ENCODE data around the gene IQCK.

The IQCK gene

DNA sequence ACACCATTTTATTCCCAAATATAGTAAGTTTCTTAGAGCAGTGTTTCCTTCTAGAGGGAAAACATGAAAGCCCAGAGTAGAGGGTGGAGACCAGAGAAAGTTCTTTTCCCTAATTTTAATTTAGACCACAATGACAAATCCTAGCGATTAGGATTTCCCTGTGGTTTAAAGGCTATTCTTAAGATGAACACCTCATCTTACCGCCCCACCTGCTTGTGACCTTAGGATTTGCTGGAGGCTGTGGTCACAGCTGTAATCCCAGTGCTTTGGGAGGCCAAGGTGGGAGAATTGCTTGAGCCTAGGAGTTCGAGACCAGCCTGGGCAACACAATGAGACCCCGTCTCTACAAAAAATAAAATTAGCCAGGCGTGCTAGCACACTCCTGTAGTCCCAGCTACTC, 115.5 kb downstream of the IQCK start:
- no peak overlapping the region for H3K27ac ChIP-seq
- no peak overlapping the region for H2AFZ ChIP-seq (ENCODE audit: low read depth)
- no peaks in the 10 kb centered on the region for H3K36me3 ChIP-seq (ENCODE audit: insufficient read depth)
- no peaks in the 10 kb centered on the region for H4K20me1 ChIP-seq (ENCODE audit: insufficient read depth)
- H3K9ac ChIP-seq: no peak overlapping the region
- H3K27me3 ChIP-seq (ENCODE audit: insufficient read depth, low read depth): no peaks in the 10 kb centered on the region
- H3K4me2 ChIP-seq: no peak overlapping the region
- TF ChIP-seq, protein P1, sequence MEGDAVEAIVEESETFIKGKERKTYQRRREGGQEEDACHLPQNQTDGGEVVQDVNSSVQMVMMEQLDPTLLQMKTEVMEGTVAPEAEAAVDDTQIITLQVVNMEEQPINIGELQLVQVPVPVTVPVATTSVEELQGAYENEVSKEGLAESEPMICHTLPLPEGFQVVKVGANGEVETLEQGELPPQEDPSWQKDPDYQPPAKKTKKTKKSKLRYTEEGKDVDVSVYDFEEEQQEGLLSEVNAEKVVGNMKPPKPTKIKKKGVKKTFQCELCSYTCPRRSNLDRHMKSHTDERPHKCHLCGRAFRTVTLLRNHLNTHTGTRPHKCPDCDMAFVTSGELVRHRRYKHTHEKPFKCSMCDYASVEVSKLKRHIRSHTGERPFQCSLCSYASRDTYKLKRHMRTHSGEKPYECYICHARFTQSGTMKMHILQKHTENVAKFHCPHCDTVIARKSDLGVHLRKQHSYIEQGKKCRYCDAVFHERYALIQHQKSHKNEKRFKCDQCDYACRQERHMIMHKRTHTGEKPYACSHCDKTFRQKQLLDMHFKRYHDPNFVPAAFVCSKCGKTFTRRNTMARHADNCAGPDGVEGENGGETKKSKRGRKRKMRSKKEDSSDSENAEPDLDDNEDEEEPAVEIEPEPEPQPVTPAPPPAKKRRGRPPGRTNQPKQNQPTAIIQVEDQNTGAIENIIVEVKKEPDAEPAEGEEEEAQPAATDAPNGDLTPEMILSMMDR (conservative IDR thresholded peaks at IDR 0.05; ENCODE audit: low read depth, low read length): no peak
- no peak overlapping the region for H3K4me3 ChIP-seq (IDR thresholded peaks at IDR 0.05; ENCODE audit: insufficient read depth, low read depth, low read length)
- H3K79me2 ChIP-seq (ENCODE audit: insufficient read depth, low read depth): no peaks in the 10 kb centered on the region
- no peaks in the 10 kb centered on the region for H3K4me1 ChIP-seq (ENCODE audit: low read depth, poor library complexity, severe bottlenecking)

DNA sequence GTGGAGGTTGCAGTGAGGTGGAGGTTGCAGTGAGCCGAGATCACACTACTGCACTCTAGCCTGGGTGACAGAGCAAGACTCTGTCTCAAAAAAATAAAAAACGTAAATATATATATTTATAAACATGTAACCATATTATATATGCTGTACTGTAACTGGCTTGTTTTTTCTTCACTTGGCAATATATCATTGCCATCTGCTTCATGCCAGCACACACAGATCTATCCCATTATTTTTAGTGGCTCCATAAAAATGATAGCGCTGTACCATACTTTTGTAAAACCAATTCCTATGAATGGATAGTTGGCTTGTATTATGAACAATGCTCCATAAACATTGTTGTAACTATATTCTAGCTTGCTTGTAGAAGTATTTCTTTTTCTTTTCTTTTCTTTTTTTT, 117.1 kb downstream of the IQCK start:
- Histone ChIP-seq H3K27ac (no peak overlapping the region), H3K36me3 (ENCODE audit: insufficient read depth) (no peaks in the 10 kb centered on the region), H3K4me3 (IDR thresholded peaks at IDR 0.05; ENCODE audit: insufficient read depth, low read depth, low read length) (no peak overlapping the region), H2AFZ (ENCODE audit: low read depth) (no peak overlapping the region), H3K79me2 (ENCODE audit: insufficient read depth, low read depth) (no peaks in the 10 kb centered on the region), H3K9ac (no peak overlapping the region), H3K4me2 (no peak overlapping the region), H3K27me3 (ENCODE audit: insufficient read depth, low read depth) (no peaks in the 10 kb centered on the region), H4K20me1 (ENCODE audit: insufficient read depth) (no peaks in the 10 kb centered on the region), H3K4me1 (ENCODE audit: low read depth, poor library complexity, severe bottlenecking) (no peaks in the 10 kb centered on the region)
- TF ChIP-seq, protein P1 (conservative IDR thresholded peaks at IDR 0.05; ENCODE audit: low read depth, low read length): no peak

DNA sequence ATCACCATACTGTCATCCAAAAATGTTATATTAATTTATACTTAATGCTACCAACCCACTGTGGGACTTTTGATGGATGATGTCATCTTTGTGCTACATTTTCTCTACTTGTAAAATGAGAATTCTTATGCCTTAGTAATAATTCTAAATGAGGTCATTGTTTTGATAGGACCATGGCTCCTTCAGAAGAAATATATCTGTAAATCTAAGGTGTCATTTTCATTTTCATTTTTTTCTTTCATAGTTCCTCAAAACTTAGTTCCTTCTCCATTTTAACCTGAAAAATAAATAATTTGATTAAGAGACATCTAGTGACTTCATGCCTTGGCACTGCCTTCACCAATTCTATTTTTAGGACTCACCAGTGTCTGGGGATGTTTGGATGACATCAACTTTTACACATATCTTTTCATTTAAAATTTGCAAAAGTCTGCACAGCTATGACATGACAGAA, 117.9 kb downstream of the IQCK start:
- no peaks in the 10 kb centered on the region for H3K27me3 ChIP-seq (ENCODE audit: insufficient read depth, low read depth)
- no peak overlapping the region for H3K4me3 ChIP-seq (IDR thresholded peaks at IDR 0.05; ENCODE audit: insufficient read depth, low read depth, low read length)
- H3K4me2 ChIP-seq: no peak overlapping the region
- H3K4me1 ChIP-seq (ENCODE audit: low read depth, poor library complexity, severe bottlenecking): no peaks in the 10 kb centered on the region
- H3K36me3 ChIP-seq (ENCODE audit: insufficient read depth): no peaks in the 10 kb centered on the region
- TF ChIP-seq, protein P1 (conservative IDR thresholded peaks at IDR 0.05; ENCODE audit: low read depth, low read length): no peak
- no peaks in the 10 kb centered on the region for H4K20me1 ChIP-seq (ENCODE audit: insufficient read depth)
- no peak overlapping the region for H3K9ac ChIP-seq
- no peak overlapping the region for H3K27ac ChIP-seq
- H3K79me2 ChIP-seq (ENCODE audit: insufficient read depth, low read depth): no peaks in the 10 kb centered on the region
- H2AFZ ChIP-seq (ENCODE audit: low read depth): no peak overlapping the region

DNA sequence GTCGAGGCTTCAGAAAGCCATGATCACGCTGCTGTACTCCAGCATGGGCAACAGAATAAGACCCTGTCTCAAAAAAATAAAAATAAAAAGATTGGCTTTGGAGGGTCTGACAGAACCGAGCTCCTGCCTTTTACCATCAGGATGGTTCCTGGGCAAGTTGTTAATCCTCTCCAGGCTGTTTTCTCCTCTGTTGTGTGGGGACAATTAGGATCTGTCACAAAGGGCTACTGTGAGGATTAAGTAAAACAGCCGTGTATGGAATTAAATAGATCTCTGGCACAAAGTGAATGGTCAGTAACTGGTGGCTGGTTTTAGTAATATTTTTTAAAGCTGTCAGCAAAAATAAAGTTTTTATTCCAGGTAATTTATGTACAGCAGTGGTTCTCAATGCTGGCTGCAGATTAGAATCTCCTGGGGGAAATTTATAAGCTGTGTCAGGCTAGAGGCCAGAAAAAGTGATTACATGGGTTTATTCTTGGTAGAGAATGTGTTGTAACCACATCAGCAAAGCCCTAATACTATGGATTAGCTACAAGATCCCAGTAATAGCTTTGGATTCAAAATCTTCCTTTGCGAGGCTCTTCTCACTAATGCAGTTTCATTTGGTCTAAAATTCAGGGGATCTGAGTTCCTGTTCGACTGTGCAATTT, 119.4 kb downstream of the IQCK start:
- H3K4me2 ChIP-seq: no peak overlapping the region
- H2AFZ ChIP-seq (ENCODE audit: low read depth): no peak overlapping the region
- no peaks in the 10 kb centered on the region for H3K36me3 ChIP-seq (ENCODE audit: insufficient read depth)
- TF ChIP-seq, protein P1 (conservative IDR thresholded peaks at IDR 0.05; ENCODE audit: low read depth, low read length): no peak
- H3K4me1 ChIP-seq (ENCODE audit: low read depth, poor library complexity, severe bottlenecking): no peaks in the 10 kb centered on the region
- no peaks in the 10 kb centered on the region for H3K27me3 ChIP-seq (ENCODE audit: insufficient read depth, low read depth)
- no peaks in the 10 kb centered on the region for H3K79me2 ChIP-seq (ENCODE audit: insufficient read depth, low read depth)
- no peaks in the 10 kb centered on the region for H4K20me1 ChIP-seq (ENCODE audit: insufficient read depth)
- no peak overlapping the region for H3K27ac ChIP-seq
- no peak overlapping the region for H3K9ac ChIP-seq
- no peak overlapping the region for H3K4me3 ChIP-seq (IDR thresholded peaks at IDR 0.05; ENCODE audit: insufficient read depth, low read depth, low read length)
